ENCODE results near the gene ATP8A1. TPM values are rescaled to one million over a fixed set of nuclear protein-coding genes. Genes with fewer than 3 reads are reported as not detected.

The ATP8A1 gene
- total RNA-seq, 1 experiment from 2014 or later, result 0.80 TPM

DNA sequence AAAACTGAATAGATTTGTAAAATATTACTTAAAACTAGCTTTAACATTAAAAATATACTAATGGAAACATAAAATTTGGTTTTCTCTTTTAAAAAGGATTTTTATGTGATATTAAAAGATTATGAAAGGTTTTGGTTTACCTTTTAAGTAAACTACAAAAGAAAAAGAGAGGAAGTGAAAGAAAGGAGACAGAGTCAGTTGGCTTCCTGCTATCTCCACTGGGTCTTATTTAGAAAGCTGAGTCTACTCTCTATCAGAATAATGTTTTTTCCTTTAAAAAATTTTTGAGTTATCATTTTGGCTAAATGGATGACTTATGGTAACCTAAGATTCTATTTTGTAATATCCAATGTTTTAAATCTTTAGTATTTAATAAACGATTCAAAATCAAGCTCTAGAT is 21.6 kb upstream of the ATP8A1 start:
- no peak for DNase-seq (ENCODE audit: low read depth, low spot score)
- Histone ChIP-seq H3K27me3 (ENCODE audit: control insufficient read depth, insufficient read depth, low read length) (no peaks in the 10 kb centered on the region), H3K4me3 (ENCODE audit: low read depth in 2 of 2, low read length in 2 of 2) (no peak overlapping the region), H3K9me3 (ENCODE audit: control insufficient read depth, insufficient read depth, low read depth, low read length) (no peaks in the 10 kb centered on the region), H3K27ac (ENCODE audit: low read length) (no peak overlapping the region), H3K4me1 (ENCODE audit: control insufficient read depth, insufficient read depth, low read length) (no peaks in the 10 kb centered on the region), H3K36me3 (ENCODE audit: control insufficient read depth, insufficient read depth, low read length) (no peaks in the 10 kb centered on the region)
- TF ChIP-seq, protein P1, sequence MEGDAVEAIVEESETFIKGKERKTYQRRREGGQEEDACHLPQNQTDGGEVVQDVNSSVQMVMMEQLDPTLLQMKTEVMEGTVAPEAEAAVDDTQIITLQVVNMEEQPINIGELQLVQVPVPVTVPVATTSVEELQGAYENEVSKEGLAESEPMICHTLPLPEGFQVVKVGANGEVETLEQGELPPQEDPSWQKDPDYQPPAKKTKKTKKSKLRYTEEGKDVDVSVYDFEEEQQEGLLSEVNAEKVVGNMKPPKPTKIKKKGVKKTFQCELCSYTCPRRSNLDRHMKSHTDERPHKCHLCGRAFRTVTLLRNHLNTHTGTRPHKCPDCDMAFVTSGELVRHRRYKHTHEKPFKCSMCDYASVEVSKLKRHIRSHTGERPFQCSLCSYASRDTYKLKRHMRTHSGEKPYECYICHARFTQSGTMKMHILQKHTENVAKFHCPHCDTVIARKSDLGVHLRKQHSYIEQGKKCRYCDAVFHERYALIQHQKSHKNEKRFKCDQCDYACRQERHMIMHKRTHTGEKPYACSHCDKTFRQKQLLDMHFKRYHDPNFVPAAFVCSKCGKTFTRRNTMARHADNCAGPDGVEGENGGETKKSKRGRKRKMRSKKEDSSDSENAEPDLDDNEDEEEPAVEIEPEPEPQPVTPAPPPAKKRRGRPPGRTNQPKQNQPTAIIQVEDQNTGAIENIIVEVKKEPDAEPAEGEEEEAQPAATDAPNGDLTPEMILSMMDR (IDR thresholded peaks at IDR 0.05), result no peak
- TF ChIP-seq, protein P2, sequence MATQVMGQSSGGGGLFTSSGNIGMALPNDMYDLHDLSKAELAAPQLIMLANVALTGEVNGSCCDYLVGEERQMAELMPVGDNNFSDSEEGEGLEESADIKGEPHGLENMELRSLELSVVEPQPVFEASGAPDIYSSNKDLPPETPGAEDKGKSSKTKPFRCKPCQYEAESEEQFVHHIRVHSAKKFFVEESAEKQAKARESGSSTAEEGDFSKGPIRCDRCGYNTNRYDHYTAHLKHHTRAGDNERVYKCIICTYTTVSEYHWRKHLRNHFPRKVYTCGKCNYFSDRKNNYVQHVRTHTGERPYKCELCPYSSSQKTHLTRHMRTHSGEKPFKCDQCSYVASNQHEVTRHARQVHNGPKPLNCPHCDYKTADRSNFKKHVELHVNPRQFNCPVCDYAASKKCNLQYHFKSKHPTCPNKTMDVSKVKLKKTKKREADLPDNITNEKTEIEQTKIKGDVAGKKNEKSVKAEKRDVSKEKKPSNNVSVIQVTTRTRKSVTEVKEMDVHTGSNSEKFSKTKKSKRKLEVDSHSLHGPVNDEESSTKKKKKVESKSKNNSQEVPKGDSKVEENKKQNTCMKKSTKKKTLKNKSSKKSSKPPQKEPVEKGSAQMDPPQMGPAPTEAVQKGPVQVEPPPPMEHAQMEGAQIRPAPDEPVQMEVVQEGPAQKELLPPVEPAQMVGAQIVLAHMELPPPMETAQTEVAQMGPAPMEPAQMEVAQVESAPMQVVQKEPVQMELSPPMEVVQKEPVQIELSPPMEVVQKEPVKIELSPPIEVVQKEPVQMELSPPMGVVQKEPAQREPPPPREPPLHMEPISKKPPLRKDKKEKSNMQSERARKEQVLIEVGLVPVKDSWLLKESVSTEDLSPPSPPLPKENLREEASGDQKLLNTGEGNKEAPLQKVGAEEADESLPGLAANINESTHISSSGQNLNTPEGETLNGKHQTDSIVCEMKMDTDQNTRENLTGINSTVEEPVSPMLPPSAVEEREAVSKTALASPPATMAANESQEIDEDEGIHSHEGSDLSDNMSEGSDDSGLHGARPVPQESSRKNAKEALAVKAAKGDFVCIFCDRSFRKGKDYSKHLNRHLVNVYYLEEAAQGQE (IDR thresholded peaks at IDR 0.05; ENCODE audit: insufficient read depth in 1 of 2, low read depth in 2 of 2, low read length in 1 of 2), result no peak
- no peak for TF ChIP-seq POLR2AphosphoS5 (IDR thresholded peaks at IDR 0.05; ENCODE audit: low read depth, low read length)
- no peak for TF ChIP-seq SIN3A (IDR thresholded peaks at IDR 0.05; ENCODE audit: borderline replicate concordance, insufficient read depth, low read depth, low read length)
- no peak for TF ChIP-seq TCF7L2 (IDR thresholded peaks at IDR 0.05; ENCODE audit: low read depth, low read length)
- no peak for ATAC-seq
- no TSS peak for BruUV-seq (replicated peaks)
- intact Hi-C loops (cut with micrococcal nuclease; ENCODE audit: unreplicated experiment), result no loop called here
- ChIA-PET CTCF (no interaction called here), POLR2A (no interaction called here)
- in situ Hi-C loops (cut with HindIII; ENCODE audit: low pct_unique_long_range_greater_than_20kb, low sequenced_read_pairs), result no loop called here

DNA sequence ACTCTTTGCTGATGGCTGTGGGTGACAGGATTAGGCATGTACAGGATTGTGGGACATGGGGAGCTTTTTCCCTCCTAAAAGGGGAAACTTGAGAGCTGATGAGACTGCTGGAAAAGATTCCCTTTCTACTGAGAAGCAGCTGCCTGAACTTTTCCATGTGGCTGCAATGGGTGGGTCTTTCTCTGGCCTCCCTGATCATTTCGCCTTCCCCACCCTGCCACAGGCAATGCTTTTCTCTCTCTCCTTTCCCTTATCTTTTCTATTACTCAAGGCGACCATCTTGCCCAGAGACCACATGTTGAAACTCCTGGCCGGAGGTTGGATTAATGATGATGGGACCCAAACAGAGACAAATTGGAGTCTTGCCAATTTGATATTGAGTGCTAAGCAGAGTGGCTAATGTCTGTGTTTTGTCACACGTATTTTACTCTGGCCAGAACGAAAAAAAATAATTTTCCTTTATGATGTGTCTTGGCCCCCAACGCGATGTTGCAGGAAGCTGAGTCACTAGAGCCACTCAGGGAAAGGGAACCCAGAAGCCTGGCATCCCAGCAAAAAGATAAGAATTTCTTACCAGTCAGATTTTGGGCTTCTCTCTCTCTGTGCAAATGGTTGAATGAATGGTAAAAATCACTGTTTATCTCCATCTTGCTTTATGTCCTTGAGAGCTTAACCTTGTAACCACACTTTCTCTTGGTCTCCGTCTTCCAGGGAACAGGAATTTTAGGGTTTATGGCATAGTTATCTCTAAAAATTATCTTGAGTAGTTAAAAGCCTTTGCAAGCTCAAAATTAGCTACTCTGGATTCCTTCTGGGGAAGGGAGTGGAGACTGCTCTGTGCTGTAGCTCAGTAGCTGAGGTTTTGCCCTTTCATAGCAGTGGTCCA is 19.4 kb upstream of the ATP8A1 start:
- Histone ChIP-seq H3K27ac (ENCODE audit: low read length) (no peak overlapping the region), H3K27me3 (ENCODE audit: control insufficient read depth, insufficient read depth, low read length) (no peaks in the 10 kb centered on the region), H3K36me3 (ENCODE audit: control insufficient read depth, insufficient read depth, low read length) (no peaks in the 10 kb centered on the region), H3K9me3 (ENCODE audit: control insufficient read depth, insufficient read depth, low read depth, low read length) (no peaks in the 10 kb centered on the region), H3K4me1 (ENCODE audit: control insufficient read depth, insufficient read depth, low read length) (no peaks in the 10 kb centered on the region), H3K4me3 (ENCODE audit: low read depth in 2 of 2, low read length in 2 of 2) (no peak overlapping the region)
- ChIA-PET CTCF (no interaction called here), POLR2A (no interaction called here)
- no peak for DNase-seq (ENCODE audit: low read depth, low spot score)
- in situ Hi-C loops (cut with HindIII; ENCODE audit: low pct_unique_long_range_greater_than_20kb, low sequenced_read_pairs), result no loop called here
- BruUV-seq (replicated peaks), result no TSS peak
- no peak for ATAC-seq
- no peak for TF ChIP-seq POLR2AphosphoS5 (IDR thresholded peaks at IDR 0.05; ENCODE audit: low read depth, low read length)
- TF ChIP-seq SIN3A (IDR thresholded peaks at IDR 0.05; ENCODE audit: borderline replicate concordance, insufficient read depth, low read depth, low read length), result no peak
- TF ChIP-seq, protein P2 (IDR thresholded peaks at IDR 0.05; ENCODE audit: insufficient read depth in 1 of 2, low read depth in 2 of 2, low read length in 1 of 2), result no peak
- TF ChIP-seq, protein P1 (IDR thresholded peaks at IDR 0.05), result no peak
- TF ChIP-seq TCF7L2 (IDR thresholded peaks at IDR 0.05; ENCODE audit: low read depth, low read length), result no peak
- intact Hi-C loops (cut with micrococcal nuclease; ENCODE audit: unreplicated experiment), result no loop called here
